ENCODE results near the gene PROX1.

PROX1 gene

DNA sequence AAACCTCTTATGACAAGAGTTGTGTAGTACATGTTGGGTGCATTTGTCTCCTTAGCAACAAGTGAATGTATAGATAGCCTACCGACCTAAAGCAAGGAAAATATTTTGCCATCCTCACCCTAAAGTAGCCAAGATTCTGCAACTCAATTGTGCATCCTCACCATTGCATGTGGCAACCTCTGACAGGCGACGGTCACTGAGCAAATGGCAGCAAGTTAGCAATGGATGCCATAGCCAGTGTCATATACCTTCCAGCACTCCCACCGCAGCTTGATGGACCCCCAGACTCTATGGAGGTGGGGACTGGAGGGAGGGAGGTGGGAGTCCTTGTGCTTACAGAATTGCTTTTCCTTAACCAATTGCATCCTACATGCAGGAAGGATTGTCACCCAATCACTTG lies 17.0 kb downstream of the PROX1 start:
- H3K4me2 ChIP-seq (ENCODE audit: low read length) = no peak overlapping the region
- no peak overlapping the region for H3K9ac ChIP-seq (ENCODE audit: low read length)
- no peaks in the 10 kb centered on the region for H3K79me2 ChIP-seq (ENCODE audit: insufficient read depth, low read length)
- H3K36me3 ChIP-seq (ENCODE audit: insufficient read depth, low read length) = peaks cover 38% of the 10 kb centered on the region
- no peak for TF ChIP-seq EZH2 (IDR thresholded peaks at IDR 0.05; ENCODE audit: borderline replicate concordance, low read length)
- TF ChIP-seq, protein P1, sequence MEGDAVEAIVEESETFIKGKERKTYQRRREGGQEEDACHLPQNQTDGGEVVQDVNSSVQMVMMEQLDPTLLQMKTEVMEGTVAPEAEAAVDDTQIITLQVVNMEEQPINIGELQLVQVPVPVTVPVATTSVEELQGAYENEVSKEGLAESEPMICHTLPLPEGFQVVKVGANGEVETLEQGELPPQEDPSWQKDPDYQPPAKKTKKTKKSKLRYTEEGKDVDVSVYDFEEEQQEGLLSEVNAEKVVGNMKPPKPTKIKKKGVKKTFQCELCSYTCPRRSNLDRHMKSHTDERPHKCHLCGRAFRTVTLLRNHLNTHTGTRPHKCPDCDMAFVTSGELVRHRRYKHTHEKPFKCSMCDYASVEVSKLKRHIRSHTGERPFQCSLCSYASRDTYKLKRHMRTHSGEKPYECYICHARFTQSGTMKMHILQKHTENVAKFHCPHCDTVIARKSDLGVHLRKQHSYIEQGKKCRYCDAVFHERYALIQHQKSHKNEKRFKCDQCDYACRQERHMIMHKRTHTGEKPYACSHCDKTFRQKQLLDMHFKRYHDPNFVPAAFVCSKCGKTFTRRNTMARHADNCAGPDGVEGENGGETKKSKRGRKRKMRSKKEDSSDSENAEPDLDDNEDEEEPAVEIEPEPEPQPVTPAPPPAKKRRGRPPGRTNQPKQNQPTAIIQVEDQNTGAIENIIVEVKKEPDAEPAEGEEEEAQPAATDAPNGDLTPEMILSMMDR (IDR thresholded peaks at IDR 0.05; ENCODE audit: low read length) = no peak
- H3K4me3 ChIP-seq (ENCODE audit: low read depth, low read length, poor library complexity, severe bottlenecking) = no peak overlapping the region
- H3K4me1 ChIP-seq (ENCODE audit: insufficient read depth, low read length, severe bottlenecking) = no peaks in the 10 kb centered on the region
- H3K9me3 ChIP-seq (ENCODE audit: low read length) = no peaks in the 10 kb centered on the region
- no peak overlapping the region for H2AFZ ChIP-seq (ENCODE audit: low read length)
- H4K20me1 ChIP-seq (ENCODE audit: insufficient read depth, low read length) = no peaks in the 10 kb centered on the region
- no peaks in the 10 kb centered on the region for H3K9me2 ChIP-seq (ENCODE audit: low read depth, low read length)
- no peaks in the 10 kb centered on the region for H3K27me3 ChIP-seq (ENCODE audit: insufficient read depth, low read length)
- H3K27ac ChIP-seq (ENCODE audit: low read depth, low read length, poor library complexity, severe bottlenecking) = no peak overlapping the region
- H3F3A ChIP-seq (ENCODE audit: insufficient read depth, low read length) = no peaks in the 10 kb centered on the region

DNA sequence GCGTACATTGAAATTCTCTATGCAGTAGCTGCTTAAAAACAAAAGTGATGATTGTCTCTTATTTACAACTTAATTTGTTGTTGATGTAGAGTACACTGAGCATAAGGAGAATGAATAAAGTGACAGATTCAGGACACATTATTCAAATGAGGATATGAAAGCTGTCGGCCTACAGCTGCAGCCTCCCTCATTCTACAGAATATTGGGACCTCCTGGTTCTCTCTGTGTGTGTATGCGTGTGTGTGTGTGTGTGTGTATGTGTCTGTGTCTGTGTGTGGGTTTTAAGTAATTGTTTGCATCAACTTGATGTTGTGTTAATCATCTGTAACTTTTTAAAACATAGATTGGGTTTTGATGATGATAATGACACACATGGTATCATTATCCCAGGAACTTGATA lies 17.9 kb downstream of the PROX1 start:
- Histone ChIP-seq H3K4me2 (ENCODE audit: low read length) (no peak overlapping the region), H3K79me2 (ENCODE audit: insufficient read depth, low read length) (no peaks in the 10 kb centered on the region), H3F3A (ENCODE audit: insufficient read depth, low read length) (no peaks in the 10 kb centered on the region), H2AFZ (ENCODE audit: low read length) (no peak overlapping the region), H3K4me3 (ENCODE audit: low read depth, low read length, poor library complexity, severe bottlenecking) (no peak overlapping the region), H3K27me3 (ENCODE audit: insufficient read depth, low read length) (no peaks in the 10 kb centered on the region), H3K9me3 (ENCODE audit: low read length) (no peaks in the 10 kb centered on the region), H3K27ac (ENCODE audit: low read depth, low read length, poor library complexity, severe bottlenecking) (no peak overlapping the region), H3K36me3 (ENCODE audit: insufficient read depth, low read length) (peaks cover 39% of the 10 kb centered on the region), H3K9ac (ENCODE audit: low read length) (no peak overlapping the region), H3K4me1 (ENCODE audit: insufficient read depth, low read length, severe bottlenecking) (no peaks in the 10 kb centered on the region), H4K20me1 (ENCODE audit: insufficient read depth, low read length) (no peaks in the 10 kb centered on the region), H3K9me2 (ENCODE audit: low read depth, low read length) (no peaks in the 10 kb centered on the region)
- TF ChIP-seq, protein P1 (IDR thresholded peaks at IDR 0.05; ENCODE audit: low read length) = no peak
- no peak for TF ChIP-seq EZH2 (IDR thresholded peaks at IDR 0.05; ENCODE audit: borderline replicate concordance, low read length)

DNA sequence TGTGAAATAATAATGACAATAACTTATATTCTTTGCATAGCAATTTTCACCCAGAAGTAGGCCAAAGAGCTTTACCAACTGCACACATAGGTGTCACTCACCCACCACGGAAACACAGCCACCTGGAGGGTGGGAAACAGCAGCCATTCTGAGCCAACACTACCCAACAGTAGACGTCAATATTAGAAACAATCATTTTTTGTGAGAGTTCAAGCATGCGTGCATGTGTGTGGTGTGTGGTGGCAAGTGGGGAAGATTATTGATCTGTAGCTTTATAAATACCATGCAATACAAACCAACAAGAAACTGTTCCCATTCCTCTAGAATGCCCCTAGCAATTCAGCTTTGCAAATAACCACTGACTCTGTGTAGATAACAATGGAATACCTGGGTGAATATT lies 19.1 kb downstream of the PROX1 start:
- Histone ChIP-seq H3K4me2 (ENCODE audit: low read length) (no peak overlapping the region), H3K36me3 (ENCODE audit: insufficient read depth, low read length) (peaks cover 50% of the 10 kb centered on the region), H3K79me2 (ENCODE audit: insufficient read depth, low read length) (no peaks in the 10 kb centered on the region), H2AFZ (ENCODE audit: low read length) (no peak overlapping the region), H3K9ac (ENCODE audit: low read length) (no peak overlapping the region), H3K9me3 (ENCODE audit: low read length) (no peaks in the 10 kb centered on the region), H3K4me1 (ENCODE audit: insufficient read depth, low read length, severe bottlenecking) (no peaks in the 10 kb centered on the region), H4K20me1 (ENCODE audit: insufficient read depth, low read length) (no peaks in the 10 kb centered on the region), H3K27ac (ENCODE audit: low read depth, low read length, poor library complexity, severe bottlenecking) (no peak overlapping the region), H3F3A (ENCODE audit: insufficient read depth, low read length) (no peaks in the 10 kb centered on the region), H3K9me2 (ENCODE audit: low read depth, low read length) (no peaks in the 10 kb centered on the region), H3K27me3 (ENCODE audit: insufficient read depth, low read length) (no peaks in the 10 kb centered on the region), H3K4me3 (ENCODE audit: low read depth, low read length, poor library complexity, severe bottlenecking) (no peak overlapping the region)
- no peak for TF ChIP-seq EZH2 (IDR thresholded peaks at IDR 0.05; ENCODE audit: borderline replicate concordance, low read length)
- TF ChIP-seq, protein P1 (IDR thresholded peaks at IDR 0.05; ENCODE audit: low read length) = no peak
